Activated gamma-delta T cell (primary cell): ENCODE data around the gene TEAD4.

Experiments used
- DNase-seq: peaks from one replicate; lab custom pipeline; 2025; lab: John Stamatoyannopoulos, UW

TEAD4 gene

DNA sequence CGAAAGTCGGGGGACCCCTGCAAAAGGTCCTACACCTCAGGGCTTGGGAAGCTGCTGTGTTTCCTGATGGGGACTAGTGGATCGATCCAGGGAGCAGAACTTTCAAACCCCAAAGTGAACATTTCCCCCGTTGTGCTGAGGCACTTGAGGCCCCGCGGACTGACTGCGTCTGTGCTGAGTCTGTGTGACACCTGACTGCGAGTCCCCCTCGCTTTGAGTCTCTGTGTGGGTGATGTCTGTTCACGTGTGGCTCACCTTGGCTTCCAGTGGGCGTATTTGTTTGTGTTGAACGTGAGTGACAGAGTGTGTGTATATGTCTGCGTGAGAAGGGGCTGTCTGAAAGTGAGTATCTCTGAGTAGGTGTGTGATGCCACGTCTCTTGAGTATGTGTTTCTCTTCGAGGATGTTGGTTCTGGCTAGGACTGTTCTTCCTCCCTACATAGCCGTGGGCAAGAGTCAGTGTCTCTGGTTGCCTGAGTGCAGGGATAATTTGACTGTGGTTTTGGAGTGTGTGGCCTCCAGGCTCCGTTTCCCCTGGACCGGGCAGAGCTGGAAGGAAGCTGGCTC is 1.3 kb downstream of the TEAD4 start:
- DNase-seq: no peak

DNA sequence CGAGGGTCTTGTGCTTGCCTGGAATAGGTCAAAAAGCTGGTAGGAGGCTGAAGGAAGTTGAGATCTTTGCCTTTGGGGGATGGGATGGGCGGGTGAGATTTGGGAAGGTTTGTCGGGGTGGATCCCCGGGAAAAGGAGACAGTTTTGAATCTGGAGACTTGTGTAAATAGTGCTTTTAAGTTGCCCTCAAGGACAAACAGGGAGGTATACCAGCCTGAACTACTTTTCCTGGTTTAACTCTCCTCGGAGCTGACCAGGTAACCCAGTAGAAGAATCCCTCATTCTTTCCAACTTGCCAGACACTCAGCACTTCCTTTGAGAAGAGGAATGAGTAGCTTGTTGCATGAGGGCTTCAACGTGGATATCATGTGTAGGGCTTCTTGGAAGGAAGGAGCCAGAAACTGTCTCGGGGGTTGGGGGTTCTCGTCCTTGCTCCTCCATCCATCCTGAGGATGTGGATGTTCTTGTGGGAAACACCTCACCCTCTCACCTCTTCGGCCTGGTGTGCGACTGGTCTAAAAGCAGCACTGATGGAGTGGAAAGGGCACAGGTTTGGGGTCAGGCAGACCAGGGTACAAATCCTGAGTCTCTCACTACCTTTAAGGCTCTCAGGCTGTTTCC is 1.9 kb downstream of the TEAD4 start:
- no peak for DNase-seq

DNA sequence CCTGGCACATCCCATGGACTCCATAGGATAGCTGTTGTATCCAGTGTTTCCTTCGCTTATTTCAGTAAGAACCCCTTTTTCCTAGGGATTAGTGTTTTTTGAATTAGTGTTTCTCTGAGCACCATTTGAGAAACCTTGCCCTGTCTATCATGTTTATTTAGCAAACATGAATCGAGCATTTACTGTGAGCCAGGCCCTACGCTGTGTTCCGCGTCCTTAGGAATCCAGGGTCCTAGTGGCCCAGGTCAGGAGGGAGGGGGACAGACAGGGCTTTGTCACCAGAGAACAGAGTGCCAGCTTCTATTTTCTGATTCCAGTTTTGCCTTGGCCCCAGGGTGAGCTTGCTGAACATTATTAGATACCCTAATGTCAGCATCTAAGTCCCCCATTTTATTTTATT is 2.5 kb downstream of the TEAD4 start:
- DNase-seq: no peak

DNA sequence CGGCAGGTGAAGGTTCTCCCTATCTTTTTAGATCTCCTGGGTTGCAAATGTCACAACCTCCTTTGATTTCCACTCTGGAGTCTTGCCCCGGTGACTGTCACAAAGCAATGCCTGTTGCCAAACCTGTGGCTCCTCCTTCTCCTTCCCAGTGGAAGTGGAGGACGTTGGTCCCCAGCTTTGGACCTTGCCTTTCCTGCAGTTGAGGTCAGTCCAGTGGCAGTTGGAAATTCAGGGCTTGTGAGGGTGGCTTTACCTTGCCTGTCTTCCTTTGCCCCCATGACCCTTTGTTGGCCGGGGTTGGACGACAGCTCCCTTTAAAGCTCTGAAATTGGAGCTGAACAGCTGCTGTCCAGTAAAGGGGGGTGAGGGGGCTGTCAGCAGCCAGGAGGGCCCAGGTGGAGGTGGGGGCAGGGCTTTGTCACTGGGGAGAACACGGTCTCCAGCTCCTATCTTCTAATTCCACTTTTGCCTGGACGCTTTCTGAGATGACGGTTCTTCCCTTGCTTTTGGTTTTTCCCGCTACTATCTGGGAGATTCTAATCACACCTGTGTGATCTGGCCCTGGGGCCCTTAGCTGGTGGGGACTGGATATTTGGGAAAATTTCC is 4.1 kb downstream of the TEAD4 start:
- DNase-seq: no peak

DNA sequence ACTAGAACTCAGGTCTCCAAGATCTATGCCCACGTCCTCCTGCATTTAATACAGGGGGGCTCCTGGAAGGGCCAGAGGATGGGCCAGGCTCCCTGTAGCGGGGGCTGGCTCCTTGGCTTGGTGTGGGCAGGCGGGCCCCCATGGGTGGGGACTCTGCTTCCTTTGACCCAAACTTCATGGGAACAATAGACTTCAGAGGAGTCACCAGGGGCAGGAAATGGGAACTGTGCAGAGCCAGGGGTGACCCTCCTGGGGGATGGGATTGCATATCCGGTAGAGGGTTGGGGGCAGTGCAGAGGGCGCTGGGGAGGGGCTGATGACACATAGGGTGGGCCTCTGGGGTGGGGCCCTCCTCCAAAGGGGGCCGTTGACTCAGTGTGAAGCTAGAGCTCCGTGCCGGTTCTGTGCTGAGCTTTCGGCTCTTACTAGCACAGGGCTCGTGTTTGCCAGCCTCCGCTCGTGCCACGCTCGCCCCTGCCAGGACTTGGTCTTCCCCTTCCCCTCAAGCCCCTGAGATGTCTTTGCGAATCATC is 4.6 kb downstream of the TEAD4 start:
- no peak for DNase-seq

DNA sequence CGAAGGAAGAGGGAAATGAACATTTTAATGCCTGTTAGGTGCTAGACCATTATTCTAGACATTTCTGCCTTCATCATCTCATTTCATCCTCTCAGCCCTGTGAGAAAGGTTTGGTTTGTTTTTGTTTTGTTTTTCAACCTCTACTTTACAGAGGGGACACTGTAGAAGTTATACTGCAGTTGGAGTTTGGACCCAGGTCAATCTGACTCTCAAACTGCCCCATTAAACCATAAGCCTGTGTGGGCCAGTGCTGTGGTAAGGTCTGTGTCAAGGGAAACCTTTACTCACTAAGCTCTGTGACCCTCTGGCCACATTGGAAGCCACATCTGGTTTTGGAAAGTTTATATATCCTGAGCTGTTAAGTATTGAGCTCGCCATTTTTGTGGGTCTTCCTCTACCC is 8.5 kb downstream of the TEAD4 start:
- DNase-seq: no peak

DNA sequence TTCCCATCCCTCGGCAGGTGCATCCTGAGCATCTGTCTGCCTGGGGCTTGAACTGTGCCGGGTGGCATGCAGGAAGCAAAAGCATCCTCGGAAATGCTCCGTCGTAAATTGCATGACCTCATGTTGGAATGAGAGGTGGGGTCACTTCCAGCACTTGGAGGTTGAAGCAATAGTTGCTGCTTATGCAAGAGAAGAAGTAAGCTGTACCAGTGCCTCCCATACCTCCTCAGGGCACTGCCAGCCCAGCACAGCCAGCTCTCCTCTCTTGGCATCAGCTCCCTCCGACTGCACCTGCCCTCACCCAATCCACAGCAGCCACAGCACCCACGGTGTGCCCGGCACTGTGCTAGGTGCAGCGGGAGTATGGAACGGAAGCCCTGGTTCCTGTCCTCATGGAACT is 11.5 kb downstream of the TEAD4 start:
- no peak for DNase-seq

DNA sequence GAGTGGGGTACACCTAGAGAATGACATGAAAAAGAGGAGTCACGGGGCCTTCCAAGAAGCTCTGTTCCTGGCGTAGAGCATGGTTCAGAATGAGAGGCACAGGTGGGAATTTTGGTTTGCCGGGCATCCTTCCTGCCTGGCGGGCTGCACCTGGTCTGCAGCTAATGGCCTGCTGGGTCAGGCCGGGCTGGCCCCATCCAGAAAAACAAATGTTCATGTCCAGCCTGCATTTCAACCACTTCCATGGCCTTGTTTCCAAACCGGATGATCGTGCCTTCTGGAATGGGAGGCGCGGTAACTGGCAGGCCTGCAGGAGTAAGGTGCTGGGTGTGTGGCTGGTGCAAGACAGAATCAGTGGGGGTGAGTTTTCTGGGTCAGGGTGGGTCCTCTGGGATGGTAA is 14.4 kb downstream of the TEAD4 start:
- no peak for DNase-seq

DNA sequence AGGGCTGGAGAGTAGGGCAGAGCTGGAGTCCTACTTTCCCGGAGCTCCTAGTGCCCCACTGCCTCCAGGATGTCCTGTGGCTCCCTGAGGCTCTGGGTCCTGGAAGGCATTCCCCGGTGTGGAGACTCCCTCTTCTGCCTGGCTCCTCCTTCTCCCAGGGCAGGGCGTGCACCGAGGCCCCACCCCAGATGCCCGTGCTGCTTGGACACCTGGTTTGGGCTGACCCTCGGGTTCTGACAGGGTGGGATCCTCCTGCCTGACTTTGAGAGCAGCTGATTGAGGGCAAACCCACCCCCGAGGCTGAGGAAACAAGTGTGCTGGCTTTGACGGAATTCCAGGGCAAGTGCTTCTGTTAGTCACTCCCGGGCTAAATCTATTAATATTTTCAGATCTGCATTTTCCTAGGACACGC is 15.4 kb downstream of the TEAD4 start:
- no peak for DNase-seq

DNA sequence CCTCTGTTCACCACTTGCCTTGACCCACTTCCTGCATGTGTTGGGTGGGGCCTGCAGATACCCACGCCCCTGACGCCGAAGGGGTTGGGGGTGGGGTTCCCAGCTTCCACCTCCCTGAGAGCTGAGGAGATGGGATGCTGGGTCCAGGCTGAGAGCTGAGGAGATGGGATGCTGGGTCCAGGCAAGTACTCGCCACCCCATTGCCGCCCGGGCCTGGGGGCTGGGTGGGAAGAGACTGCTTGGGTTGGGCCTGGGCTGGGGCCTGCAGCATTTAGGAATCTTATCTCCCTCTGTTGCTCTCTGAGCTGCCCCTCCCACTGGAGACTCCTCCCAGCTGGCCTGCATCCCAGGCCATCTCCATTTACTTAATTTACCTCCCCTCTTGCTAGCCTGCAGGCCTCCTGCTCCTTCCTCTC is 17.4 kb downstream of the TEAD4 start:
- no peak for DNase-seq

DNA sequence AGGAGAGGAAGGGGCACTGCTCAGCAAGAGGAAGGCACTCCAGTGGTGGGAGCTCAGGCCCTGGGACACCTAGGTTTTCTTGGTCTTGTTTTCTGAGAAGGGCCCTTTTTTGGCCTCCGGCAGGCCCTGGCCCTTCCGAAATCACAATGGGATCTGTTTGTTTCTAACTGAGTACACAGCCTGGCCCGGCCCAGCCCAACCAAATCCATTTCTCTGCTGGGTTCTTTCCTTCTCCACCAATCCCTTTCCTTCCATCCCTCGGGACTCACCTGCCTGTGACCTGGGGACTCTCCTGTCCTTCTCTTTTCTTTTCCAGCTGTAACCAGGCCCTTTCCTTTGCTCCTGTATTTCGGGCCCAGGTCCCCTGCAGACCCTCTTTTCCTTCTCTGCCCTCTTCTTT is 18.6 kb downstream of the TEAD4 start:
- no peak for DNase-seq

DNA sequence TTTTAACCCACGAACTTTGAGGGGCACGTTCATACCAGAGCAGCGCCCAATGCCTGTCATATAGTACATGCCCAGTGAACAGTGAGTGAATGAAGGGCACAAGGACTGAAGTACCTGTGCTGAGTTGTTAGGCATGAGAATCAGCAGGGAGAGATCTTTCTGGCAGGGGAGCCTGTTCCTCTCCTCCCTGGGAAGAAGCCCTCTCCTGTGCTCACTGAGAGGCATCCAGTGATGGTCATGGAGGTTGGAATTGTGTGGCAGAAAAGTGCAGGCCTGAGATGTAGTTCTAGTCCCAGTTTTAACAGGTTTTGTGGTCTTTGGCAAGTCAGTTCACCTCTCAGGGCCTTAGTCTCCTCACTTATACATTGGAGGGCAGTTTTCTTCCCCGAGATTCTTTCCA is 20.6 kb downstream of the TEAD4 start:
- DNase-seq: no peak

DNA sequence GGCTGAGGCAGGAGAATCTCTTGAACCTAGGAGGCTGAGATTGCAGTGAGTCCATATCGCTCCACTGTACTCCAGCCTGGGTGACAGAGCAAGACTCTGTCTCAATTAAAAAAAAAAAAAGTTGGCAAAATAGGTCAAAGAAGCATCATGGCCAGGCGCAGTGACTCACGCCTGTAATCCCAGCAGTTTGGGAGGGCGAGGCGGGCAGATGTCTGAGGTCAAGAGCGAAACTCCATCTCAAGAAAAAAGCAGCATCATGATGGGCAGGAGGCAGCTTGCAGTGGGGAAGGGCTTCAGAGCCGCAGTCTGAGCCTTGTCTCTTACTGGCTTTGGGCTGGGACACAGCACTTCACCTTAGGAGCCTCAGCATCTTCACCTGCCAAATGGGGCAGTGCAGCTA is 21.4 kb downstream of the TEAD4 start:
- no peak for DNase-seq

DNA sequence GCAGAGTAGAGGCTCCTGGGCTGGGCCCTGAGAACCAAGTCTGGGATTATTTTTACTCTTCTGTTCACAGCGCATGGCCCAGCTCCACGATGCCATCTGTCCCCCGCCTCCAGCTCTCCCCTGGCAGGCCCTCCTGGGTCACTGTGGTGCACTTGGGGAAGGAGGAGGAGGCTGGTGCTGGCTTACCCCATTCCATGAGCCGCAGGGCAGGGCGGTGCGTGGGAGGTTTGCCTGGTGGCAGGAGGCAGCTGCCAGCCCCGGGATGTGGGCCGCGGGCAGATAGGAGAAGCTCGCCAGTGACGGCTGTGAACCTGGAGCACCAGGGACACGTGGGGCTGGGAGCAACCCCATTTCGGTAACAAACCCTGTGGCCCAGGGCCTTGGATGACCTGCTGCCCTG is 23.2 kb downstream of the TEAD4 start:
- DNase-seq: no peak

DNA sequence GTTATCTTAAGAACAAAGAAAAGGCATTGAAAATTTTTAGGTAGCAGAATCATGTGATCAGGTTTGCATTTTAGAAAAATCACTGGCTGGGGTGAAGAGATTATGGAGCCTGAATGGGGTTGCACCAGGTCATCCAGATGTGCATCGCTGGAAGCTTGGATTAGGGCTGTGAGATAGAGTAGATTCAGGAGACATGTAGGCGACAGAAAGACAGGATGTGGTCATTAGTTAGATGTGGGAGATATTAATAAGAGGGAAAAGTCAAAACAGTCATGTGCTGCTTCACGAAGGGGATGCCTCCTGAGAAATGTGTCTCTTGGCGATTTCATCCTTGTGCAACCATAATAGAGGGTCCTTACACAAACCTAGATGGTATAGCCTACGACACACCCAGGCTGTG is 25.1 kb downstream of the TEAD4 start:
- no peak for DNase-seq

DNA sequence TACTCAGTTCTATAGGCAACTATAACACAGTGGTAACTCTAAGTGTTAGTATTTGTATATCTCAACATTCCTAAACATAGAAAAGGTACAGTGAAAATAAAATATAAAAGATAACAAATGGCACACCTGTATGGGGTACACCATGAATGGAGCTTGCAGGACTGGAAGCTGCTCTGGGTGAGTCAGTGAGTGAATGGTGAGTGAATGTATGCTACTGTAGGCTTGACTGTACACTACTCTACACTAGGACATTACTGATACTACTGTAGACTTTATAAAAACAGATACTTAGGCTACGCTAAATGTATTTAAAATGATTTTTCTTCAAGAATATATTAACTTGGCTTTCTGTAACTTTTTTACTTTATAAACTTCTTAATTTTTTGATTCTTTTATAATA is 25.5 kb downstream of the TEAD4 start:
- no peak for DNase-seq

DNA sequence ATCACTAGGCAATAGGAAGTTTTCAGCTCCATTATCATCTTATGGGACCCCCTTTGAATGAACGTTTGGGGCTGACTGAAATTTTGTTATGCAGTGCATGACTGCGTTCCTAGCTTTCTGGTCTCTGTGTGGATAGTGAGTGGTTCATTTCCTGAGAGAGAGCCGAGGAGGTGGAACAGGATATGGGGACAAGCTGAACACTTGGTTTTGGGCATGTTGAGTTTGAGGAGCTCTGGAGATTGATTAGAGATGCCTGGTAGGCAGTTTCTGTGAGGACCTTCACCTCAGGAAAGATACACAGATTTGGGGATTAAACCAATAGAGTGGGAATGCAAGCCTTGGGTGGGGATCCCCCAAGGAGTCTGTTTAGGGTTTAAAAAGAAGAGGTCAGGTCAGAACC is 27.7 kb downstream of the TEAD4 start:
- no peak for DNase-seq

DNA sequence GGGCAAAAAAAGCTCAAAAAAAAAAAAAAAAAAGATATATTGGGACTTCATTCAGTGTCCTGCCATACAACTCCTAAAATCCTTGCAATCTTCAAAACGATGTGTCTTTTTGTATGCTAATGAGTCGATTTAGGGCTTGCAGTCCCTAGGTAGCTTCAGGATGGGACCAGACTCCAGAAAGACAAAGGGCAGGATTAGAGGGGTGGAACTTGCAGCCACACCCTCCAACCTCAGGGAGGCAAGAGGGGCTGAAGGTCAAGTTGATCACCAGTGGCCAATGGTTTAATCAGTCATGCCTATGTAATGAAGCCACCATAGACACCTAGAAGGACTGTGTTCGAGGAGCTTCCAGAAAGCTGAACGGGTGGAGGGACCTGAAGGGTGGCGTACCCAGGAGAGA is 29.3 kb downstream of the TEAD4 start:
- no peak for DNase-seq

DNA sequence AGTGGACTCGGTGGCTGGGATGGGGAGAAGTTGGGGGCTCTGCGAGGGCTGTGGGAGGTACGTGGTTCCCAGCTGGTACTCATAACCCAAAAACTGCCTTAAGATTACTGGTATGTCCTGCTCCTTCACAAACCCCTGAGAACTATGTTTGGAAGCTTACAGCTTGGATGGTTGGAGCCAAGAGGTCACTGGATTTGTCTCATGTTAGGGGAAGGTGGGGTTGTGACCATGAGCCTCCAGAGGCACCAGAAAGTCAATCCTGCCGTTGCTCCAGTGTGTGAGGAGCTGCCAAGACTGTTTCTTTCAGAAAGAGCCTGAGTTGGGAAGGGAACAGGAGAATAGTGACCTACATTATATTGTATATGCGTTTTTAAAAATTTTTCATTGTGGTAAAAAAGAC is 33.5 kb downstream of the TEAD4 start:
- no peak for DNase-seq

DNA sequence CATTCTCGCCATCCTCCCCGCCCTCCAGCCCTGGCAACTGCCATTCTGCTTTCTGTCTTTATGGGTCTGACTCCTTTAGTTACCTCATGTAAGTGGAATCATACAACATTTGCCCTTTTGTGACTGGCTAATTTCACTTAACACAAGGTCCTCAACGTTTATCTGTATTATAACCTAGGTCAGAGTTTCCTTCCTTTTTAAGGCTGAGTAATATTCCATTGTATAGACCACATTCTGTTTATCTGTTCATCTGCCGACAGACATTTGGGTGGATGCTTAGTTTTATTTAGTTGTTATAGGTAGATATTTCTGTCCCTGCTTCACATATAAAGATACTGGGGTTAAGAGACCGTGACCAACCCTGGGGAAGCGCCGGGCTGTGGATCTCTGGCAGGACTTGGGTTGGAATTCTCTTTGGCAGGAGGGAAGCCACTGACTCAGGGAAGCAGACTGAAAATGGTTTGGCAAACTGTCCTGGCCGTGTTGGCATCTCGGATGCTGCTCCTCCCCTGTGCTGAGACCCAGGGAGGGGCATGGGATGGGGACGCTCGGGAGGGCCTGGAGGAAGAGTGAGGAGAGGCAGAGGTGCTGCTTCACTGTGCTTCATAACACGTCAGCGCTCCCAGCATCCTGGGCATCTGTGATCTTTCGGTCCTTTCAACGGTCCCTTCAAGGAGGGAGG is 38.9 kb downstream of the TEAD4 start:
- no peak for DNase-seq

DNA sequence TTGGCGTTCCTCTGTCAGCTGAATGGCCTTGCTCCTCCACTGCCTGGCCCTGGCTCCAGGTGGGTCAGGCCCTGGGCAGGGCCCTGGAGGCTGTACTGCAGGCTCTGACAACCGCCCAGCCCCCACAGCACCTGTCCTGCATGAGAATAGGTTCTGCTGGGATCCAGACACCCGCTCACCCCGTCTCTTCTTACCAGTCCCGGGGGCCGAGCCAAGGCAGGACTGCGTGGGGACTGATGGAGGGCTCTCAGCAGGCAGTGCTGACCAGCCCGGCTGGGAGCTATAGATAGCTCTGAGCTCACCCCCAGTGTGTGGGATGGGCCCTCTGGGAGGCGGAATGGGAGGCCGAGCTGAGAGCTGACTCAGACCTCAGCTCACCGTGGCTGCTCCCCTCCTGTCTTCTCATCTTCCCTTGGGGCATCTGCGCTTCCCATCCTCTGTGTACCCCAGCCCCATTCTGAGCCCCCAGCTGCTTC is 39.6 kb downstream of the TEAD4 start:
- no peak for DNase-seq

DNA sequence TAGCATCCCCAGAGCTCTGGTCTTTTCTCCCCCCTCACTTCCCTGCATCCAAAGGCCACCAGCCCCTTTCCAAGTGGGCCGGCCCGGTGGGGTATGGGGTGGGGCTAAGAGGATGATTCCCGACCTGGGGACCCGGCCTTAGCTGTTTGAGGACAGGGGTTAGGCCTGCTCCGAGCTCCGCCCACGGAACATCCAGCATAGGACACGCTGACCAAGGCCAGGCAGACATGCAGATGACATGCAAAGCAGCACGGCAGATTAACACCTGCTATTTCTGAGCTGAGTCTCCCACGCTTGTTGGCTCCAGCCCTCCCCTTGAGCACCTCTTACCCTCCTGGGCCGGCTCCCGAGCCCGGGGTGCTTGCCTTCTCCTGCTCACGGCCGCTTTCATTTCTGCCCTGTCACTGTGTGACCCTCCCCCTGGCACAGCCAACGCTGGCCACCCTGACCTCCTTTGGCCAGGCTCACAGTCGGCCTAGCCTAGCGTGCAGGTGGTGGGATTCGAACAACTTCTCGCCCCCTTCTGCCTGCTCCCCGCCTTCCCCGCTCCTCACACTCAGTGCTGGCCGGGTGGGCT is 40.2 kb downstream of the TEAD4 start:
- DNase-seq: no peak
